NT2/D1 (cell line): Measurements from ENCODE around the gene IRAK3.

ENCODE experiments used
- SUZ12 ChIP-seq: IDR thresholded peaks from 2 replicates; pipeline ENCODE4 v1.6.1; 2011; ENCODE audit not compliant: insufficient read length, insufficient read depth; ENCODE audit errors: extremely low read depth
- YY1 ChIP-seq: IDR thresholded peaks from 2 replicates; pipeline ENCODE4 v1.6.1; 2011; ENCODE audit not compliant: insufficient read length, insufficient read depth
- ZNF274 ChIP-seq: IDR thresholded peaks from 2 replicates; pipeline ENCODE4 v1.6.1; 2011; ENCODE audit warnings: mild to moderate bottlenecking, low read depth, low read length

DNA sequence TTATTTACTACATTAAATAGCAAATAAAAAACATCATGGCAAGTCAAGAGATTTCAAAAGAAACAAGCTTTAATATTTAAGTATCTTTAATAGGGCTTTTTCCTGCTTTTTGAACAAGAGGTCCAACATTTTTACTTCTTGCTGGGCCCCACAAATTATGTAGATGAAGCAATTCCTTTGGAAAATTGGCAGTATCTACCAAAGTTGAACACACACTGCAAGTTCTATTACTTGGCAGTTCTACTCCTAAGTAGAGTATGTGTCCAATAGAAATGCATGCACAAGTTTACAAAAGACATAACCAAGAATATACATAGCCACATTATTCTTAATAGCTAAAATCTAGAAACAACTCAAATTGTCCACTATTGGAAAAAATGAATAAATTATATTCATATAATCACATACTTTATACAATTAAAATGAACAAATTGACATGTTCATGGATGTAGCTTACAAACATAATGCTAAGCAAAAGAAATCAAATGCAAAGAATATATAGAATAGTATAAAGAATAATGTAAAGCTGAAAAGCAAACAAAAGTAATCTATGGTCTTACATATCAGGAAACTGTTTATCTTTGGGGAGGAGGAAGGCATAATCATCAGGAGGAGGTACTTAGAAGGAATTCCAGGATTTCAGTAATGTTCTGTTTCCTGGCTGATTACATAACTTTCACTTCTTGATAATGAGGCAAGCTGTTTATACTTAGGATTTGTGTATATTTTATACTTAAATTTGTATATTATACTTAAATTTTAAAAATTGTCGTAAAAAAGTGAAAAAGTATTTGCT lies 12.7 kb upstream of the IRAK3 start:
- TF ChIP-seq YY1 (no peak), ZNF274 (no peak), SUZ12 (no peak)
